ENCODE data around the gene SHOC2.

Gene SHOC2

DNA sequence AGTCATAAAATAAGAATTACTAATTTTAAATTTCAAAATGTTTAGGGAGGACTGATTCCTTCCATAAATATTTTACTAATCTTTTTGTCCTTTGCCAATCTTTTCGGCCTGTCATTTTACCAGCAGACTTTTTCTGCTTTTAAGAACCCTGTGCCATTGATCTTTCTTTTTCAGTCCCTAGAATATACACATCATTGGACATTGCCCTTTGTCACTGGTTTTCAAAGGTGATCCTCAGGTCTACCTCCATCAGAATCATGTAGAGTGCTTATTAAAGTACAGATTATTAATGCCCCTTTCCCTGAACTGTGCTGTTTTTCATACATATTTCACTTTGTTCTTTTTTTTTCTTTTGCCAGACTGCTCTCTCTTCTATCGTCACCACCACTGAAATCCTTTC, 43.8 kb downstream of the SHOC2 start:
- CTCF ChIA-PET = no interaction called here
- no peak for DNase-seq (ENCODE audit: extremely low spot score)
- POLR2A ChIA-PET = no interaction called here
- no peak for TF ChIP-seq FOXM1 (IDR thresholded peaks at IDR 0.05; ENCODE audit: borderline replicate concordance)
- TF ChIP-seq ELF4 (IDR thresholded peaks at IDR 0.05) = no peak
- no peak for TF ChIP-seq FOXK2 (IDR thresholded peaks at IDR 0.05)
- TF ChIP-seq LEF1 (IDR thresholded peaks at IDR 0.05; ENCODE audit: borderline replicate concordance) = no peak
- TF ChIP-seq SP1 (IDR thresholded peaks at IDR 0.05) = no peak
- TF ChIP-seq HDGF (IDR thresholded peaks at IDR 0.05; ENCODE audit: borderline replicate concordance) = no peak
- TF ChIP-seq BHLHE40 (IDR thresholded peaks at IDR 0.05; ENCODE audit: borderline replicate concordance) = no peak
- no peak for TF ChIP-seq FOXA1 (IDR thresholded peaks at IDR 0.05)
- no peak for TF ChIP-seq ARNT (IDR thresholded peaks at IDR 0.05)
- TF ChIP-seq, protein P1, sequence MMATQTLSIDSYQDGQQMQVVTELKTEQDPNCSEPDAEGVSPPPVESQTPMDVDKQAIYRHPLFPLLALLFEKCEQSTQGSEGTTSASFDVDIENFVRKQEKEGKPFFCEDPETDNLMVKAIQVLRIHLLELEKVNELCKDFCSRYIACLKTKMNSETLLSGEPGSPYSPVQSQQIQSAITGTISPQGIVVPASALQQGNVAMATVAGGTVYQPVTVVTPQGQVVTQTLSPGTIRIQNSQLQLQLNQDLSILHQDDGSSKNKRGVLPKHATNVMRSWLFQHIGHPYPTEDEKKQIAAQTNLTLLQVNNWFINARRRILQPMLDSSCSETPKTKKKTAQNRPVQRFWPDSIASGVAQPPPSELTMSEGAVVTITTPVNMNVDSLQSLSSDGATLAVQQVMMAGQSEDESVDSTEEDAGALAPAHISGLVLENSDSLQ (IDR thresholded peaks at IDR 0.05) = no peak
- no peak for TF ChIP-seq NFRKB (IDR thresholded peaks at IDR 0.05)
- TF ChIP-seq SUZ12 (IDR thresholded peaks at IDR 0.05) = no peak
- TF ChIP-seq CTBP1 (IDR thresholded peaks at IDR 0.05; ENCODE audit: borderline replicate concordance) = no peak
- TF ChIP-seq ZNF384 (IDR thresholded peaks at IDR 0.05) = no peak
- no peak for TF ChIP-seq TARDBP (IDR thresholded peaks at IDR 0.05)

DNA sequence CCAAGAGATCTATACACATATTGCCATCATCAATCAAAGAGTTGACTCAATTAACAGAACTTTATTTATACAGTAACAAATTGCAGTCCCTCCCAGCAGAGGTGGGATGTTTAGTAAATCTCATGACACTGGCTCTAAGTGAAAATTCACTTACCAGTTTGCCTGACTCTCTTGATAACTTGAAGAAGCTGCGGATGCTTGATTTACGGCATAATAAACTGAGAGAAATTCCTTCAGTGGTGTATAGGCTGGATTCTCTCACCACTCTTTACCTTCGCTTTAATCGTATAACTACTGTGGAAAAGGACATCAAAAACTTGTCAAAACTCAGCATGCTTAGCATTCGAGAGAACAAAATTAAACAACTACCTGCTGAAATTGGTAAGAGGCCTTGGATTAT, 45.3 kb downstream of the SHOC2 start:
- ChIA-PET POLR2A (no interaction called here), CTCF (interaction anchor here (0.9 kb wide), 1 partner anchor 10 kb away, joined by 3 read pairs; no protein-coding TSS in a partner anchor)
- DNase-seq (ENCODE audit: extremely low spot score) = no peak
- TF ChIP-seq, protein P1 (IDR thresholded peaks at IDR 0.05) = peak; percentile 57
- TF ChIP-seq SP1 (IDR thresholded peaks at IDR 0.05) (no peak), NFRKB (IDR thresholded peaks at IDR 0.05) (no peak), LEF1 (IDR thresholded peaks at IDR 0.05; ENCODE audit: borderline replicate concordance) (no peak)

DNA sequence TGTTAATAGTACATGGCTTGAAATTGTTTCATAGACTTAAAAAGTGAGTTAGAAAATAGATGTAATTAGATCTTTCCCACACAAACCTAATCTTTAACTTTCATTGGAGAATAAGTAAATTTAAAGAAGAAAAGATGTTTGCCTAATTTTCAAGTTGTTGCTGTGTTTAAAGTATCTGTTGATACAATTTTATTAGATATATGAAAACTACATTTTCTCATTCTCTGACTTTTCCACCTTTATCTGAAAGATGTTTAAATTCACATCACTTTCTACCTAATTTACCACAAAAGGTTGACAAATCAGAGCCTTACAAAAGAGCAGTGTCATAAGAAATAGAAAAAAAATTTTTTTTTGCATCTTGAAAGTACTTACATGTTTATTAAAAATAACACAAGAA, 45.8 kb downstream of the SHOC2 start:
- POLR2A ChIA-PET = no interaction called here
- no peak for DNase-seq (ENCODE audit: extremely low spot score)
- no peak for TF ChIP-seq FOXM1 (IDR thresholded peaks at IDR 0.05; ENCODE audit: borderline replicate concordance)
- TF ChIP-seq, protein P1 (IDR thresholded peaks at IDR 0.05) = no peak
- TF ChIP-seq TARDBP (IDR thresholded peaks at IDR 0.05) = no peak
- no peak for TF ChIP-seq ARNT (IDR thresholded peaks at IDR 0.05)
- no peak for TF ChIP-seq HDGF (IDR thresholded peaks at IDR 0.05; ENCODE audit: borderline replicate concordance)
- TF ChIP-seq SP1 (IDR thresholded peaks at IDR 0.05) = no peak
- TF ChIP-seq L3MBTL2 (conservative IDR thresholded peaks at IDR 0.05) = no peak
- TF ChIP-seq FOXA1 (IDR thresholded peaks at IDR 0.05) = no peak
- no peak for TF ChIP-seq SUZ12 (IDR thresholded peaks at IDR 0.05)
- TF ChIP-seq ZNF384 (IDR thresholded peaks at IDR 0.05) = no peak
- no peak for TF ChIP-seq CTBP1 (IDR thresholded peaks at IDR 0.05; ENCODE audit: borderline replicate concordance)
- CTCF ChIA-PET = no interaction called here

DNA sequence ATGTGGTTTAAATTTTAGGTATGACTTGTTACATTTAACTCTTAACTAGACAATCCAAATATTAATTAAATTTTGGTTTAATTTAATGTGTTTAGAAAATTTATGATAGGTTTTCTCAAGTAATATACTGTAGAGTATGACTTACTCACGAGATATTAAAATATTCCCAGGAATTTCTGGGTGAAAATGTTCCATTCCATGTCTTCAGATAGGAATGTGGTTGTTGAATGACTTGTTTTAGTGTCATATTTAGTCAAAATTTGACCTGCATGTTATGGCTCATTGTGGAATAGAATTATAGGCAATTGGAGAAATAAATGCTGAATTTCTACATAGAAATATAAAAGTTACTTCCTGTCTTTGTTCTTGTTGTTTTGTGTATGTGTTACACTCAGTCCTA, 46.7 kb downstream of the SHOC2 start:
- DNase-seq (ENCODE audit: extremely low spot score) = no peak
- TF ChIP-seq ZNF384 (IDR thresholded peaks at IDR 0.05) (no peak), SP1 (IDR thresholded peaks at IDR 0.05) (no peak), ELF4 (IDR thresholded peaks at IDR 0.05) (no peak), NFRKB (IDR thresholded peaks at IDR 0.05) (no peak), L3MBTL2 (conservative IDR thresholded peaks at IDR 0.05) (no peak), ARNT (IDR thresholded peaks at IDR 0.05) (no peak), BHLHE40 (IDR thresholded peaks at IDR 0.05; ENCODE audit: borderline replicate concordance) (no peak), FOXM1 (IDR thresholded peaks at IDR 0.05; ENCODE audit: borderline replicate concordance) (no peak), TARDBP (IDR thresholded peaks at IDR 0.05) (no peak), CTBP1 (IDR thresholded peaks at IDR 0.05; ENCODE audit: borderline replicate concordance) (no peak), SUZ12 (IDR thresholded peaks at IDR 0.05) (no peak), LEF1 (IDR thresholded peaks at IDR 0.05; ENCODE audit: borderline replicate concordance) (no peak), FOXK2 (IDR thresholded peaks at IDR 0.05) (no peak), FOXA1 (IDR thresholded peaks at IDR 0.05) (no peak), HDGF (IDR thresholded peaks at IDR 0.05; ENCODE audit: borderline replicate concordance) (no peak)
- TF ChIP-seq, protein P1 (IDR thresholded peaks at IDR 0.05) = no peak
- ChIA-PET POLR2A (no interaction called here), CTCF (no interaction called here)

DNA sequence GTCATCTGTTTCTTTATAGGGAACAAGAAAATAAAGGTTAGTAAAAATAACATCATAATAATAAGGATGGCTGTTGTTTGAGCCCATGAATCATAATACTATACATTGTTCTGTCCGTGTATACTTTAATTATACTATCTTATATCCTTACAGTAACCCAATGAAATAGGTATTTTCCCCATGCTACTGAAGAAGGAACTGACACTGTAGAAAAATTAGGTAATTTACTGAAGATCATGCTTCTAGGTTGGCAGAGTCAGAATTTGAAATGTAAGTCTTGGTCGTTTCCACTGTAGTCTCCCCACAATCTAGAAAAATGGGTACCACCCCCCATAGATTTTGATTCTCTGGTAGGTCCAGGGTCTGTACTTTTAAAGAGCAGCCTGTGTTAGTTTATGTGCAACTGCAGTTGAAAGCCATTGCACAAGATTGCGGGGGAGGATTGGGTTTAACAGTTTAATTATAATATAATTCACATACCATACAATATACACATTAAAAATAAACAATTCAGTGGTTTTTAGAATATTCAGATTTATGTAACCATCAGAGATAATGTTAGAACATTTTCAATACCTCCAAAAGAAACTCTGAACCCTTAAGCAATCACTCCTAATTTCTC, 47.7 kb downstream of the SHOC2 start:
- POLR2A ChIA-PET = no interaction called here
- CTCF ChIA-PET = no interaction called here
- DNase-seq (ENCODE audit: extremely low spot score) = no peak
- TF ChIP-seq NFRKB (IDR thresholded peaks at IDR 0.05) (no peak), CTBP1 (IDR thresholded peaks at IDR 0.05; ENCODE audit: borderline replicate concordance) (no peak), BHLHE40 (IDR thresholded peaks at IDR 0.05; ENCODE audit: borderline replicate concordance) (no peak), FOXM1 (IDR thresholded peaks at IDR 0.05; ENCODE audit: borderline replicate concordance) (no peak), ELF4 (IDR thresholded peaks at IDR 0.05) (no peak), HDGF (IDR thresholded peaks at IDR 0.05; ENCODE audit: borderline replicate concordance) (no peak), FOXK2 (IDR thresholded peaks at IDR 0.05) (no peak), SP1 (IDR thresholded peaks at IDR 0.05) (no peak), TARDBP (IDR thresholded peaks at IDR 0.05) (no peak), LEF1 (IDR thresholded peaks at IDR 0.05; ENCODE audit: borderline replicate concordance) (no peak), SUZ12 (IDR thresholded peaks at IDR 0.05) (no peak)
- TF ChIP-seq, protein P1 (IDR thresholded peaks at IDR 0.05) = no peak
